Keratinocyte (primary cell): ENCODE measurements around the gene NOL4. TPM values are rescaled to one million over a fixed set of nuclear protein-coding genes. Genes with fewer than 3 reads are reported as not detected.
"Not testable (repeated sequence)": the region's sequence is repeated elsewhere in the genome, so short reads cannot be mapped to it uniquely, and the experiment has no call there.

ENCODE experiments used
- DNase-seq: peaks from one replicate; pipeline ENCODE4 v3.0.0-alpha.2; 2011; ENCODE audit warnings: low read depth, missing footprints, low spot score
- FAIRE-seq: peaks from 2 replicates; lab custom pipeline; 2011; peaks lifted over from hg19 to GRCh38; lab: Jason Lieb, UNC
- H2AFZ ChIP-seq: 2 replicates; pipeline ENCODE4 v1.6.0; 2012; ENCODE audit warnings: low read length, control low read depth, inconsistent platforms; ENCODE audit not compliant: control insufficient read depth
- H3K27ac ChIP-seq: 2 replicates; pipeline ENCODE4 v1.5.1; 2011; ENCODE audit warnings: low read length; ENCODE audit not compliant: control insufficient read depth, insufficient read depth
- H3K27me3 ChIP-seq: 3 replicates; pipeline ENCODE4 v1.6.0; 2011; ENCODE audit warnings: low read length; ENCODE audit not compliant: control insufficient read depth, insufficient read depth; ENCODE audit errors: extremely low read depth
- H3K36me3 ChIP-seq, 2 experiments: 2 replicates in 1 of 2; 3 replicates in 1 of 2; pipeline ENCODE4 v1.5.1; 2011; ENCODE audit warnings: low read length in 2 of 2, mild to moderate bottlenecking in 1 of 2; ENCODE audit not compliant: control insufficient read depth in 2 of 2, insufficient read depth in 2 of 2; ENCODE audit errors: extremely low read depth in 1 of 2
- H3K4me1 ChIP-seq: 3 replicates; pipeline ENCODE4 v1.5.1; 2011; ENCODE audit warnings: low read length; ENCODE audit not compliant: control insufficient read depth, insufficient read depth; ENCODE audit errors: extremely low read depth
- H3K4me2 ChIP-seq: 3 replicates; pipeline ENCODE4 v1.6.0; 2011; ENCODE audit warnings: low read depth, low read length; ENCODE audit not compliant: control insufficient read depth, insufficient read depth; ENCODE audit errors: extremely low read depth
- H3K4me3 ChIP-seq, 3 experiments: fragments of 200-600 bp in 1 of 3; sonication (generic) in 1 of 3; 2 replicates in 2 of 3; 3 replicates in 1 of 3; pipeline ENCODE4 v1.5.1; 2011 to 2016; ENCODE audit warnings: low read length in 3 of 3, mild to moderate bottlenecking in 3 of 3, control low read depth in 2 of 3, inconsistent platforms in 1 of 3, low read depth in 1 of 3, mixed read lengths in 1 of 3, mixed run types in 1 of 3, moderate library complexity in 1 of 3; ENCODE audit not compliant: control insufficient read depth in 2 of 3, insufficient read depth in 2 of 3; ENCODE audit errors: extremely low read depth in 1 of 3
- H3K79me2 ChIP-seq: 2 replicates; pipeline ENCODE4 v1.6.0; 2012; ENCODE audit warnings: low read length; ENCODE audit not compliant: control insufficient read depth, insufficient read depth
- H3K9ac ChIP-seq: 3 replicates; pipeline ENCODE4 v1.6.0; 2011; ENCODE audit warnings: low read length; ENCODE audit not compliant: control insufficient read depth, insufficient read depth; ENCODE audit errors: extremely low read depth
- H3K9me1 ChIP-seq: 3 replicates; pipeline ENCODE4 v1.6.0; 2011; ENCODE audit warnings: low read length; ENCODE audit not compliant: control insufficient read depth, insufficient read depth; ENCODE audit errors: extremely low read depth
- H3K9me3 ChIP-seq: 2 replicates; pipeline ENCODE4 v1.5.1; 2012; ENCODE audit warnings: low read depth, low read length; ENCODE audit not compliant: control insufficient read depth
- H4K20me1 ChIP-seq: 3 replicates; pipeline ENCODE4 v1.6.0; 2011; ENCODE audit warnings: low read length; ENCODE audit not compliant: control insufficient read depth, insufficient read depth; ENCODE audit errors: extremely low read depth
- CTCF ChIP-seq, 3 experiments: IDR thresholded peaks in 1 of 3; conservative IDR thresholded peaks in 1 of 3; optimal IDR thresholded peaks in 1 of 3; 2 replicates in 2 of 3; 3 replicates in 1 of 3; pipeline versions ENCODE3 to v1.5.1; 2011; ENCODE audit warnings: low read length in 3 of 3, mild to moderate bottlenecking in 3 of 3, moderate library complexity in 2 of 3, control low read depth in 1 of 3, inconsistent platforms in 1 of 3; ENCODE audit not compliant: insufficient read depth in 2 of 3; ENCODE audit errors: extremely low read depth in 1 of 3
- EZH2 ChIP-seq: IDR thresholded peaks from one replicate; pipeline ENCODE4 v1.6.1; 2012; ENCODE audit warnings: inconsistent platforms, mild to moderate bottlenecking, low read length, moderate library complexity
- dilution Hi-C: fragments of 300-500 bp; cut with MboI; formaldehyde crosslinking; loops from one replicate; pipeline ENCODE4 v1.7.0; 2020; ENCODE audit warnings: low sequenced_read_pairs; ENCODE audit not compliant: extremely low pct_ligation_motif_present
- polyA plus RNA-seq, 5 experiments: library from polyadenylated mRNA; depleted of rRNA in 3 of 5; stranded (reverse) in 3 of 5; stranded (forward) in 1 of 5; unstranded in 1 of 5; fragments of >200 nt; gene quantifications; 1 replicate in 1 of 5; 2 replicates in 3 of 5; 3 replicates in 1 of 5; pipeline versions ENCODE4 v1.2.1 to v1.2.3, GENCODE V29; 2011 to 2012; ENCODE audit warnings: missing spikeins in 2 of 5, low read depth in 1 of 5, low replicate concordance in 1 of 5

Gene NOL4
- polyA plus RNA-seq, 1 donor (not counting 4 experiments of a cell fraction or from before 2014, with no cell fraction given) = not detected

DNA sequence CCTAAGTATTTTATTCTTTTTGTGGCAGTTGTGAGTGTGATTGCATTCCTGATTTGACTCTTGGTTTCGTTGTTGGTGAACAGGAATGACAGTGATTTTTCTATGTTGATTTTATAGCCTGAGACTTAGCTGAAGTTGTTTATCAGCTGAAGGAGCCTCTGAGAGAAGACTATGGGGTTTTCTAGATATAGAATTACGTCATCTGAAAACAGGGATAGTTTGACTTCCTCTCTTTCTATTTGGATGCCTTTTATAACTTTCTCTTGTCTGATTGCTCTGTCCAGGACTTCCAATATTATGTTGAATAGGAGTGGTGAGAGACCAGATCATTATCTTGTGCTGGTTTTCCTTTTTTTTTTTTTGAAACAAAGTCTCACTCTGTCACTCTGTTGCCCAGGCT lies 18.0 kb upstream of the NOL4 start:
- no peak for FAIRE-seq
- Histone ChIP-seq H3K79me2 (no peaks in the 10 kb centered on the region), H3K27ac (no peak overlapping the region), H3K4me2 (no peak overlapping the region), H4K20me1 (no peaks in the 10 kb centered on the region), H2AFZ (no peak overlapping the region), H3K9me3 (no peaks in the 10 kb centered on the region), H3K4me3 (no peak overlapping the region), H3K9ac (no peak overlapping the region), H3K4me1 (no peaks in the 10 kb centered on the region), H3K36me3 (no peaks in the 10 kb centered on the region), H3K27me3 (no peaks in the 10 kb centered on the region), H3K9me1 (no peaks in the 10 kb centered on the region)
- dilution Hi-C loops = no loop called here
- DNase-seq = no peak
- TF ChIP-seq EZH2 (no peak), CTCF (optimal IDR thresholded peaks at IDR 0.05 in 1 of 3, IDR thresholded peaks at IDR 0.05 in 1 of 3, conservative IDR thresholded peaks at IDR 0.05 in 1 of 3; ENCODE audit: extremely low read depth in 1 of 3, insufficient read depth in 2 of 3, low read length in 3 of 3) (no peak)

DNA sequence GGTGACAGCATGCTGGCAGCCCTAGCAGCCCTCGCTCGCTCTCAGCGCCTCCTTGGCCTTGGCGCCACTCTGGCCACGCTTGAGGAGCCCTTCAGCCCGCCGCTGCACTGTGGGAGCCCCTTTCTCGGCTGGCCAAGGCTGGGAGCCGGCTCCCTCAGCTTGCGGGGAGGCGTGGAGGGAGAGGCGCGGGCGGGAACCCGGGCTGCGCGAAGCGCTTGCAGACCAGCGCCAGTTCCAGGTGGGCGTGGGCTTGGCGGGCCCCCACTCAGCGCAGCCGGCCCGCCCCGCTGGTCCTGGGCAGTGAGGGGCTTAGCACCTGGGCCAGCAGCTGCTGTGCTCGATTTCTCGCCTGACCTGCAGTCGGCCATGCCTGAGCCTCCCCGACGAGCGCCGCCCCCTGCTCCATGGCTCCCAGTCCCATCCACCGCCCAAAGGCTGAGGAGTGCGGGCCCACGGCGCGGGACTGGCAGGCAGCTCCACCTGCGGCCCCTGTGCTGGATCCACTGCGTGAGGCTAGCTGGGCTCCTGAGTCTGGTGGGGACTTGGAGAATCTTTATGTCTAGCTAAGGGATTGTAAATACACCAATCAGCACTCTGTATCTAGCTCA lies 9.2 kb upstream of the NOL4 start:
- H3K36me3 ChIP-seq, H3K9me1 ChIP-seq, H4K20me1 ChIP-seq, H3K4me2 ChIP-seq, H3K9me3 ChIP-seq, DNase-seq, dilution Hi-C loops, FAIRE-seq, H3K27ac ChIP-seq, H3K27me3 ChIP-seq, H2AFZ ChIP-seq, H3K9ac ChIP-seq, H3K4me1 ChIP-seq, H3K79me2 ChIP-seq, H3K4me3 ChIP-seq: not testable (repeated sequence)

DNA sequence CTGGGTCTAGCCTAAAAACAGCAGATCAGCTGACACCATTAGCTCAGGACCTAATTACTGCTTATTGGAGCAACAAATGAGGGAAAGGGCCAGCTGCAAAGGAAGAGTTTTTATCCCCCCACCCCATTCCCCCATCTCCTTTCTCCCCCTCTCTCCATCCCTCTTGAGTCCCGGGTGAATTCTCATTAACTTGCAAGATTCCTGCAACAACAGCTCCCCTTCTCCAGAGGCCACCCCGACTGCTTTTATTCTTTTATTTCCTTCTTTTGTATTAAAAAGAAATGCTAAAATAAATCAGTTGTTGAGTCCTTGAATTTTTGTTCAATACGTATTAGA lies 473 bp upstream of the NOL4 start:
- Histone ChIP-seq H3K4me3 (no peak overlapping the region), H3K9me3 (no peaks in the 10 kb centered on the region), H3K36me3 (no peaks in the 10 kb centered on the region), H3K4me1 (peaks cover 3% of the 10 kb centered on the region), H3K9me1 (no peaks in the 10 kb centered on the region), H3K4me2 (no peak overlapping the region), H2AFZ (no peak overlapping the region), H3K79me2 (no peaks in the 10 kb centered on the region), H3K27ac (no peak overlapping the region), H3K27me3 (peaks cover 34% of the 10 kb centered on the region), H3K9ac (no peak overlapping the region), H4K20me1 (no peaks in the 10 kb centered on the region)
- TF ChIP-seq EZH2 (no peak), CTCF (optimal IDR thresholded peaks at IDR 0.05 in 1 of 3, IDR thresholded peaks at IDR 0.05 in 1 of 3, conservative IDR thresholded peaks at IDR 0.05 in 1 of 3; ENCODE audit: extremely low read depth in 1 of 3, insufficient read depth in 2 of 3, low read length in 3 of 3) (no peak)
- DNase-seq (no peak), FAIRE-seq (no peak)
- dilution Hi-C loops = no loop called here
